AG04450 (cell line): ENCODE measurements around the gene VPS4B. TPM values are rescaled to one million over a fixed set of nuclear protein-coding genes. Genes with fewer than 3 reads are reported as not detected.

Source experiments
- CTCF ChIA-PET: fragments of 300-600, 350-600 bp; formaldehyde crosslinking; extraction: SDS; loops from one replicate; lab custom pipeline; 2022; ENCODE audit warnings: antibody characterized with exemption, inconsistent platforms; lab: Charles Lee
- POLR2A ChIA-PET: fragments of 350-600 bp; formaldehyde crosslinking; extraction: SDS; loops from one replicate; lab custom pipeline; 2021; ENCODE audit warnings: antibody characterized with exemption, inconsistent platforms; lab: Yijun Ruan, JAX
- DNase-seq: peaks from one replicate; pipeline ENCODE4 v3.0.0-alpha.2; 2011; ENCODE audit warnings: low read depth, low spot score
- H3K27ac ChIP-seq: one replicate; pipeline ENCODE4 v1.5.1; 2012; ENCODE audit warnings: low read depth, low read length, control low read depth
- H3K27me3 ChIP-seq: one replicate; pipeline ENCODE4 v1.6.0; 2012; ENCODE audit warnings: low read length; ENCODE audit not compliant: control insufficient read depth, insufficient read depth
- H3K4me3 ChIP-seq: 2 replicates; pipeline ENCODE4 v1.5.1; 2011; ENCODE audit warnings: mild to moderate bottlenecking, low read depth, low read length, control low read depth
- H3K9me3 ChIP-seq: 2 replicates; pipeline ENCODE4 v1.5.1; 2012; ENCODE audit warnings: low read length; ENCODE audit not compliant: control insufficient read depth, insufficient read depth
- polyA plus RNA-seq: library from polyadenylated mRNA; depleted of rRNA; stranded (reverse); fragments of >200 nt; gene quantifications from 2 replicates; pipeline ENCODE4 v1.2.3, GENCODE V29; 2011; rRNA removed
- TF ChIP-seq, protein P1 (sequence below): IDR thresholded peaks from 2 replicates; pipeline ENCODE4 v1.5.1; 2011; ENCODE audit warnings: low read depth, low read length, control low read depth, inconsistent platforms

The VPS4B gene
- polyA plus RNA-seq, 1 experiment: 34.3 TPM

DNA sequence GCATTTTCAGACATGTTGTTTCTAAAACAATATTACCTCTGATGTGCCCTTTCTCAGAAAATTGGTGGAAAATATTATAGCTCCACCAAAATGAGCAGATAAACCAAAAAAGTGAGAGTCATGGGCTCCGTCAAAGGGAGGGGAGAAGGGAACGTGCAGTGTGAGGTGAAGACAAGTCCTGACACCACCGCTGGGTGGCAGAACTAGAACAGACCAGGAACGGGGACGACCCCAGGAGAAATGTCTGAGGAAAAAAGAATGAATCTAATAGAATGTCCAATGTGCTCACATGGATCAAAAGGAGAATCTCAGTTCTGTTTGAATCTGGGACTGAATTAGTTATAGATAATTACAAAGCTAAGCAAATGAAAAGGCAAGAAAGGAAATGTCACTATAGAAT is 80.1 kb downstream of the VPS4B start:
- Histone ChIP-seq H3K4me3 (no peak overlapping the region), H3K27ac (no peak overlapping the region), H3K27me3 (no peaks in the 10 kb centered on the region), H3K9me3 (no peaks in the 10 kb centered on the region)
- ChIA-PET CTCF (interaction anchor here (0.5 to 5.1 kb wide), 16 partner anchors 10 to 347 kb away, joined by 3 to 93 read pairs (median 4); partner anchors contain the start of gene BCL2), POLR2A (interaction anchor here (0.7 kb wide), 1 partner anchor 24 kb away, joined by 5 read pairs; no protein-coding TSS in a partner anchor)
- no peak for DNase-seq
- TF ChIP-seq, protein P1, sequence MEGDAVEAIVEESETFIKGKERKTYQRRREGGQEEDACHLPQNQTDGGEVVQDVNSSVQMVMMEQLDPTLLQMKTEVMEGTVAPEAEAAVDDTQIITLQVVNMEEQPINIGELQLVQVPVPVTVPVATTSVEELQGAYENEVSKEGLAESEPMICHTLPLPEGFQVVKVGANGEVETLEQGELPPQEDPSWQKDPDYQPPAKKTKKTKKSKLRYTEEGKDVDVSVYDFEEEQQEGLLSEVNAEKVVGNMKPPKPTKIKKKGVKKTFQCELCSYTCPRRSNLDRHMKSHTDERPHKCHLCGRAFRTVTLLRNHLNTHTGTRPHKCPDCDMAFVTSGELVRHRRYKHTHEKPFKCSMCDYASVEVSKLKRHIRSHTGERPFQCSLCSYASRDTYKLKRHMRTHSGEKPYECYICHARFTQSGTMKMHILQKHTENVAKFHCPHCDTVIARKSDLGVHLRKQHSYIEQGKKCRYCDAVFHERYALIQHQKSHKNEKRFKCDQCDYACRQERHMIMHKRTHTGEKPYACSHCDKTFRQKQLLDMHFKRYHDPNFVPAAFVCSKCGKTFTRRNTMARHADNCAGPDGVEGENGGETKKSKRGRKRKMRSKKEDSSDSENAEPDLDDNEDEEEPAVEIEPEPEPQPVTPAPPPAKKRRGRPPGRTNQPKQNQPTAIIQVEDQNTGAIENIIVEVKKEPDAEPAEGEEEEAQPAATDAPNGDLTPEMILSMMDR: peak; percentile 64

DNA sequence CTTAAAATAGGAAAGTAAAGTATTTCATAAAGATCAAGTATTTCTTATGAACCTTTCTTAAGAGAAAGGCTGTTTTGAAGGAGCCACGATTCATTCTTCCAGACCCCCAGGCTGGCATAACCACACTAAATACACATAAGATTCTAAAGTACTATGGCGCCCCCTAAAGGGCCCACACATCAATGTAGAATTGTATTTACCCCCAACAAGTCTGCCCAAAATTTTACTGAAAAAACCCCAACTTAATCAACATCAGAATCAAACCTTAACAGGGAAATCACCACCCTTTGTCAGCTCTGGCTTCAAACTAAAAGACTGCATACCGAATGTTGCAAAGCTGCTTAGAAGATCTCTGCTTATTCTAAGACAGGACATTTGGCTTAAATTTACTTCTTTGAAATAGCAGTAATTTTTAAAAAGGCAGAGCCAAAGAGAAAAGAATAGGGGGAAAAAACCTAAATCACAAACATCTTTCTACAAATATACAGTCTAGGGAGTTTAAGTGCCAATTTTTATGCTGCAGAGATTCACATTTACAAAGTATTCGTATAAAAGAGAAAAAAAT is 82.3 kb downstream of the VPS4B start:
- Histone ChIP-seq H3K9me3 (no peaks in the 10 kb centered on the region), H3K4me3 (no peak overlapping the region), H3K27me3 (no peaks in the 10 kb centered on the region), H3K27ac (no peak overlapping the region)
- TF ChIP-seq, protein P1: peak; percentile 55
- ChIA-PET POLR2A (interaction anchor here (1.1 kb wide), 1 partner anchor 27 kb away, joined by 3 read pairs; the partner anchor contains the start of gene KDSR), CTCF (interaction anchor here (0.6 to 5.1 kb wide), 14 partner anchors 9 to 324 kb away, joined by 3 to 93 read pairs (median 10); no protein-coding TSS in a partner anchor)
- no peak for DNase-seq

Other genes starting within 250 kb of the VPS4B start
- 0.27 and 0.35 TPM in 2 replicates for gene BCL2, start 102.7 kb downstream of the VPS4B start, polyA plus RNA-seq
- 34.0 and 39.9 TPM in 2 replicates for gene KDSR, start 55.3 kb downstream of the VPS4B start, polyA plus RNA-seq
- not detected in 2 replicates for gene SERPINB5, start 54.5 kb upstream of the VPS4B start, polyA plus RNA-seq
- gene SERPINB12, start 119.9 kb upstream of the VPS4B start, polyA plus RNA-seq: not detected in 2 replicates
- not detected in 2 replicates for gene SERPINB13, start 164.9 kb upstream of the VPS4B start, polyA plus RNA-seq
- not detected in 2 replicates for gene SERPINB4, start 221.8 kb upstream of the VPS4B start, polyA plus RNA-seq
- gene SERPINB3, start 239.4 kb upstream of the VPS4B start, polyA plus RNA-seq: not detected in 2 replicates